OCI-LY7 (cell line): Measurements from ENCODE around the gene FIG4. TPM values are rescaled to one million over a fixed set of nuclear protein-coding genes. Genes with fewer than 3 reads are reported as not detected.

Source experiments
- BruUV-seq: library from RNA; stranded (reverse); fragments of 400-500 nt; replicated peaks from 2 replicates; lab custom pipeline; 2021; lab: Mats Ljungman, UMichigan
- CTCF ChIA-PET: fragments of 300-600 bp; sonication (Branson Sonifier 250); formaldehyde crosslinking; loops from one replicate; lab custom pipeline; 2022; ENCODE audit warnings: antibody characterized with exemption; ENCODE audit not compliant: unreplicated experiment; lab: Charles Lee
- POLR2A ChIA-PET: fragments of 300-600 bp; sonication (Branson Sonifier 250); formaldehyde crosslinking; loops from one replicate; lab custom pipeline; 2022; ENCODE audit warnings: antibody characterized with exemption; lab: Charles Lee
- DNase-seq: peaks from one replicate; pipeline ENCODE4 v3.0.0-alpha.2; 2015; ENCODE audit warnings: low spot score
- H2AFZ ChIP-seq: fragments of 200-600 bp; sonication (generic), shearing (Covaris generic); 2 replicates; pipeline ENCODE4 v1.6.1; 2014; ENCODE audit warnings: mild to moderate bottlenecking, antibody characterized with exemption, low read length, moderate library complexity
- H3K27ac ChIP-seq: fragments of 200-600 bp; sonication (generic); 2 replicates; pipeline ENCODE4 v1.5.1; 2014; ENCODE audit warnings: mixed run types, low read depth, mild to moderate bottlenecking, moderate library complexity, low read length, inconsistent platforms; ENCODE audit not compliant: poor library complexity, severe bottlenecking
- H3K36me3 ChIP-seq: fragments of 200-600 bp; sonication (generic); 2 replicates; pipeline ENCODE4 v1.6.1; 2014; ENCODE audit warnings: mild to moderate bottlenecking, antibody characterized with exemption, low read length, moderate library complexity, mixed read lengths; ENCODE audit not compliant: insufficient read depth
- H3K4me1 ChIP-seq: fragments of 200-600 bp; sonication (generic); 2 replicates; pipeline ENCODE4 v1.5.1; 2014; ENCODE audit warnings: mild to moderate bottlenecking, low read length; ENCODE audit not compliant: insufficient read depth, poor library complexity, severe bottlenecking
- H3K4me2 ChIP-seq: fragments of 200-600 bp; sonication (generic); 2 replicates; pipeline ENCODE4 v1.6.1; 2014; ENCODE audit warnings: mild to moderate bottlenecking, low read length
- H3K4me3 ChIP-seq: fragments of 200-600 bp; sonication (generic); 2 replicates; pipeline ENCODE4 v1.5.1; 2014; ENCODE audit warnings: mild to moderate bottlenecking, low read depth, low read length; ENCODE audit not compliant: poor library complexity, severe bottlenecking
- H3K79me2 ChIP-seq: fragments of 200-600 bp; sonication (generic); 2 replicates; pipeline ENCODE4 v1.6.1; 2016; ENCODE audit warnings: low read depth, mild to moderate bottlenecking, low read length, moderate library complexity, mixed read lengths; ENCODE audit not compliant: insufficient read depth
- H3K9me2 ChIP-seq: fragments of 200-600 bp; sonication (generic); 2 replicates; pipeline ENCODE4 v1.6.1; 2016; ENCODE audit warnings: mild to moderate bottlenecking, low read length, mixed read lengths; ENCODE audit not compliant: insufficient read depth
- H3K9me3 ChIP-seq: fragments of 200-600 bp; sonication (generic); 2 replicates; pipeline ENCODE4 v1.6.1; 2014; ENCODE audit warnings: mild to moderate bottlenecking, mixed run types, low read length, mixed read lengths
- H4K20me1 ChIP-seq: fragments of 200-600 bp; sonication (generic); 2 replicates; pipeline ENCODE4 v1.6.1; 2014; ENCODE audit warnings: mild to moderate bottlenecking, antibody characterized with exemption, low read length, moderate library complexity, mixed read lengths; ENCODE audit not compliant: insufficient read depth
- CTCF ChIP-seq: fragments of 200-600 bp; sonication (generic); conservative IDR thresholded peaks from 2 replicates; pipeline ENCODE4 v1.5.1; 2014; ENCODE audit warnings: mild to moderate bottlenecking, antibody characterized with exemption, low read length, moderate library complexity, mixed read lengths
- EZH2phosphoT487 ChIP-seq: fragments of 200-600 bp; sonication (generic); IDR thresholded peaks from 2 replicates; pipeline ENCODE4 v1.6.1; 2018; ENCODE audit warnings: low read depth, borderline replicate concordance, mild to moderate bottlenecking, mixed run types, antibody characterized with exemption, low read length, moderate library complexity, mixed read lengths
- intact Hi-C: fragments of 100-400 bp; cut with micrococcal nuclease; formaldehyde crosslinking; loops from one replicate; pipeline ENCODE4 v1.10.0; 2022; ENCODE audit not compliant: unreplicated experiment
- total RNA-seq, 2 experiments: library from RNA; depleted of rRNA in 1 of 2; stranded (reverse); fragments of >200 nt in 1 of 2; shearing (Covaris generic) in 1 of 2; gene quantifications; 2 replicates each; pipeline ENCODE4 v1.2.3, GENCODE V29; 2014 to 2022

The FIG4 gene
- total RNA-seq, 2 experiments from 2014 or later: 13.3 to 22.9 TPM

GRCh38 chr6:109747221-109747620 is 56.1 kb downstream of the FIG4 start:
- Histone ChIP-seq H4K20me1 (no peaks in the 10 kb centered on the region), H3K79me2 (no peaks in the 10 kb centered on the region), H2AFZ (no peak overlapping the region), H3K4me2 (no peak overlapping the region), H3K4me3 (no peak overlapping the region), H3K9me3 (no peaks in the 10 kb centered on the region), H3K27ac (no peak overlapping the region), H3K36me3 (no peaks in the 10 kb centered on the region; the same call in 1 of the 2 replicates), H3K9me2 (no peaks in the 10 kb centered on the region), H3K4me1 (peaks cover 5% of the 10 kb centered on the region)
- ChIA-PET CTCF (no interaction called here), POLR2A (no interaction called here)
- intact Hi-C loops: no loop called here
- BruUV-seq: no TSS peak
- no peak for TF ChIP-seq EZH2phosphoT487
- no peak for TF ChIP-seq CTCF
- no peak for DNase-seq

- Histone ChIP-seq H3K79me2 (no peaks in the 10 kb centered on the region), H2AFZ (no peak overlapping the region), H3K27ac (no peak overlapping the region), H3K4me1 (no peaks in the 10 kb centered on the region), H3K36me3 (no peaks in the 10 kb centered on the region; the same call in 1 of the 2 replicates), H3K9me2 (no peaks in the 10 kb centered on the region), H4K20me1 (no peaks in the 10 kb centered on the region), H3K4me3 (no peak overlapping the region), H3K9me3 (no peaks in the 10 kb centered on the region), H3K4me2 (no peak overlapping the region)
- intact Hi-C loops: no loop called here
- DNase-seq: no peak
- POLR2A ChIA-PET: interaction anchor here (0.9 to 1.1 kb wide), 2 partner anchors 11 to 20 kb away, joined by 3 to 4 read pairs; no protein-coding TSS in a partner anchor
- CTCF ChIA-PET: no interaction called here
- BruUV-seq: no TSS peak
- no peak for TF ChIP-seq EZH2phosphoT487
Observed at GRCh38 chr6:109759098-109759955, 68.2 kb downstream of the FIG4 start.

- CTCF ChIA-PET: no interaction called here
- H3K4me2 ChIP-seq: no peak overlapping the region
- DNase-seq: no peak
Observed at GRCh38 chr6:109760208-109760607, 69.1 kb downstream of the FIG4 start.

More at GRCh38 chr6:109760208-109760607, 69.1 kb downstream of the FIG4 start:
- Histone ChIP-seq H3K9me3 (no peaks in the 10 kb centered on the region), H3K4me1 (no peaks in the 10 kb centered on the region), H3K27ac (no peak overlapping the region), H3K9me2 (no peaks in the 10 kb centered on the region), H3K79me2 (no peaks in the 10 kb centered on the region), H3K4me3 (no peak overlapping the region), H4K20me1 (no peaks in the 10 kb centered on the region), H3K36me3 (no peaks in the 10 kb centered on the region; the same call in 1 of the 2 replicates), H2AFZ (no peak overlapping the region)
- POLR2A ChIA-PET: interaction anchor here (0.6 to 1.1 kb wide), 3 partner anchors 10 to 194 kb away, joined by 3 to 5 read pairs (median 4); no protein-coding TSS in a partner anchor
- no TSS peak for BruUV-seq
- intact Hi-C loops: no loop called here
- TF ChIP-seq EZH2phosphoT487: no peak
- no peak for TF ChIP-seq CTCF
